ENCODE results near the gene FMNL1. TPM values are rescaled to one million over a fixed set of nuclear protein-coding genes. Genes with fewer than 3 reads are reported as not detected.

Gene FMNL1
- total RNA-seq, 1 donor from 2014 or later: 87.0 TPM

DNA sequence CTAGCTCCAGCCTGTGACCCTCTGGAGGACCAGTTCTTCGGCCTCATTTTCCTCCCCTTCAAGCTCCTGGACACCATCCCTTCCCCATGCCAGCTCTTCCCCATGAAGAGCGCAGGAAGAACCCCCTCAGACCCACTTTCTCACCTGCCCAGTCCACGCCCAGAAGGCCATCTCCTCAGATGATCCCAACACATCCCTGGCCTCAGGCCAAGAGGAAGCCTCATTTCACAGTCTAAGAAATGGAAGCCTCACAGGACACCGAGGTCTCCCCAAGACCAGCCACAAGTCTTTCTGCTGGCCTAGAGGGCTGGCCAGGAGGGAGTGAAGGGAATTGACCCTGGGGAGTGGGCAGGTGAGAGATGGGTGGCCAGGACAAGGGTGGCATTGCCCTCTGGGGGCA, 32.2 kb downstream of the FMNL1 start:
- no peak overlapping the region for H3K27ac ChIP-seq
- DNase-seq: no peak
- H3K9me3 ChIP-seq: no peaks in the 10 kb centered on the region
- no peak for ATAC-seq
- no peak overlapping the region for H3K4me3 ChIP-seq
- no peaks in the 10 kb centered on the region for H3K27me3 ChIP-seq (ENCODE audit: low read depth)
- peaks cover 4% of the 10 kb centered on the region for H3K4me1 ChIP-seq
- TF ChIP-seq, protein P1, sequence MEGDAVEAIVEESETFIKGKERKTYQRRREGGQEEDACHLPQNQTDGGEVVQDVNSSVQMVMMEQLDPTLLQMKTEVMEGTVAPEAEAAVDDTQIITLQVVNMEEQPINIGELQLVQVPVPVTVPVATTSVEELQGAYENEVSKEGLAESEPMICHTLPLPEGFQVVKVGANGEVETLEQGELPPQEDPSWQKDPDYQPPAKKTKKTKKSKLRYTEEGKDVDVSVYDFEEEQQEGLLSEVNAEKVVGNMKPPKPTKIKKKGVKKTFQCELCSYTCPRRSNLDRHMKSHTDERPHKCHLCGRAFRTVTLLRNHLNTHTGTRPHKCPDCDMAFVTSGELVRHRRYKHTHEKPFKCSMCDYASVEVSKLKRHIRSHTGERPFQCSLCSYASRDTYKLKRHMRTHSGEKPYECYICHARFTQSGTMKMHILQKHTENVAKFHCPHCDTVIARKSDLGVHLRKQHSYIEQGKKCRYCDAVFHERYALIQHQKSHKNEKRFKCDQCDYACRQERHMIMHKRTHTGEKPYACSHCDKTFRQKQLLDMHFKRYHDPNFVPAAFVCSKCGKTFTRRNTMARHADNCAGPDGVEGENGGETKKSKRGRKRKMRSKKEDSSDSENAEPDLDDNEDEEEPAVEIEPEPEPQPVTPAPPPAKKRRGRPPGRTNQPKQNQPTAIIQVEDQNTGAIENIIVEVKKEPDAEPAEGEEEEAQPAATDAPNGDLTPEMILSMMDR (IDR thresholded peaks at IDR 0.05): no peak
- intact Hi-C loops (cut with DNase I): no loop called here
- H3K36me3 ChIP-seq: no peaks in the 10 kb centered on the region

DNA sequence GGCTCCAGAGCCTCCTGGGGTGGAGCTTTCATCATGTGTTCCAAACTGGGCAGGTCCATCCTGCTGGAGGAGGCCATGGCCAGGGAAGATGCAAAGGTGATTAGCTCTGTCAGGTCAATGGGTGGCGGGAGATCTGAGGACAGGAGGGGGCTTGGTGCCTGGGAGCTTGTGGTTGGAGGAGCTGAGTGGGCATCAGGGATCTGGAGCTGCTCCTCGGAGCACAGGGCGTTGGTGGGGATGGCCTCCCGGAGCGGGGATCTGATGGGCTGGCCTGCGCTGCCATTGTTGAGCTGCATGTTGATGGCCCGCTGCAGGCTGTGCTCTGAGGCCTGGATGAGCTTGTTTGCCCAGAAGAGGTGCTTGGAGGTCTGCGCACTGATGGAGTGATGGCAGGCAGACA, 33.7 kb downstream of the FMNL1 start:
- H3K36me3 ChIP-seq: no peaks in the 10 kb centered on the region
- ATAC-seq: no peak
- H3K27me3 ChIP-seq (ENCODE audit: low read depth): no peaks in the 10 kb centered on the region
- no peak overlapping the region for H3K27ac ChIP-seq
- TF ChIP-seq, protein P1 (IDR thresholded peaks at IDR 0.05): no peak
- intact Hi-C loops (cut with DNase I): no loop called here
- no peaks in the 10 kb centered on the region for H3K9me3 ChIP-seq
- no peaks in the 10 kb centered on the region for H3K4me1 ChIP-seq
- H3K4me3 ChIP-seq: no peak overlapping the region
- no peak for DNase-seq

DNA sequence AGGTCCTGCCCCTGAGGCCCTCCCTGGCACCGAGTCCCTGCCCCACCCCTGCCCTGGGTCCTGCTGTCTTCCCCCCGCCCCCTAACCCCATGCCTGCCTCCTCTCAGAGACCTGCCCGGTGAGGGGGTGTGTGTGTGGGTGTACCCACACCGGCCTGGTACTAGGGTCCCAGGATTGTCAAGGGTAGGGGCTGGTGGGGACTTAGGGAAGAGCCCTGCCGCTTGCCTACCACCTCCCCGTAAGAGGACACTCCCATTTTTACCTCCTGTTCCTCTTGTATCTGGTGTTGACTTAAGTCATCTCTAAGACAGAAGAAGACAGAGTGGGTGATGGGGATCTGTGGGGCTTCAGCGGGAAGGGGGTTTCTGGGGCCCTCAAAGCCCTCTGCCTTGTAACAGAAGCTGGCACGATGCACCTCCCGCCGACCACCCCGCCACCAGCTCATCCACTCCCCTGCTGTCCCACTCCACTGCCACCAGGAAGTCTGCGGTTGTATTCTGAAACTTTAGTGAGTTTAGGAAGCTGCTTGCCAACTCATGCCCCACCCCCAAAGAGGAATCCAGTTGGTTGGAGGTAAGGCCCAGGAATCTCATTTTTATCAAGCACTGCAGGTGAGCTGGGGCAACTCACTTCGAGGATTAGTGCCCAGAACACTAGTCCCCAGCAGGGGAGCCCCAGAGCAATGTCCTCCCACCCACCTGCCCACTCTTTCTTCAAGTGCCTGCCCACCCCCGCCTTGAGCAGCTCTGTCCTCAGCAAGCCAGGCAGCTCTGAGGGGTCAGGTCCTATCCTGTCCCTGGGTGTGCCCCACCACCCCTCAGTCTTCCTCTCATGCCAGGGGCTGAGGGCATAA, 34.7 kb downstream of the FMNL1 start:
- Histone ChIP-seq H3K27ac (no peak overlapping the region), H3K4me1 (peaks cover 1% of the 10 kb centered on the region), H3K27me3 (ENCODE audit: low read depth) (no peaks in the 10 kb centered on the region), H3K4me3 (no peak overlapping the region), H3K9me3 (no peaks in the 10 kb centered on the region), H3K36me3 (no peaks in the 10 kb centered on the region)
- ATAC-seq (peak in 1 of 2 donors; percentile 8), DNase-seq (no peak)
- TF ChIP-seq, protein P1 (IDR thresholded peaks at IDR 0.05): no peak
- intact Hi-C loops (cut with DNase I): no loop called here

DNA sequence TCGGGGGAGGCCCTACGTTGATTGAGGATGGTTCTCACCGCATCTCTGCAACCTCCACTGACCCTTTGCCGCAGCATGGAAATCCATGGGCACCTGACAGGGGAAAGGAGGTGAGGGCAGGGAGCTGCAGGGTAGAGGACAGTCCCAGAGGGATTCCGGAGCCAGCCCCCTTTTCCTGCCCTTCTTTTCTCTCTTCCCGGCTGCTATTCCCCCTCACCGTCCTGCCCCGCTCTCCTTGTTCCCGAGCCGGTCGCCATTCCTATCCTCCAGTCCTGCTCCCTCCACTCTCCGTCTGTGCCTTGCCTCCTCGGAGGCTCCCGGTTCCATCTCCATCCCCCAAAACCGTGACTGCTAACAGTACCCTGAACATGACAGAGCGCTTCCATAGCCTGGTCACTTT, 35.4 kb downstream of the FMNL1 start:
- Histone ChIP-seq H3K27ac (no peak overlapping the region), H3K4me1 (peaks cover 7% of the 10 kb centered on the region), H3K27me3 (ENCODE audit: low read depth) (no peaks in the 10 kb centered on the region), H3K9me3 (no peaks in the 10 kb centered on the region), H3K36me3 (no peaks in the 10 kb centered on the region), H3K4me3 (no peak overlapping the region)
- no peak for DNase-seq
- intact Hi-C loops (cut with DNase I): no loop called here
- TF ChIP-seq, protein P1 (IDR thresholded peaks at IDR 0.05): no peak
- ATAC-seq: no peak

DNA sequence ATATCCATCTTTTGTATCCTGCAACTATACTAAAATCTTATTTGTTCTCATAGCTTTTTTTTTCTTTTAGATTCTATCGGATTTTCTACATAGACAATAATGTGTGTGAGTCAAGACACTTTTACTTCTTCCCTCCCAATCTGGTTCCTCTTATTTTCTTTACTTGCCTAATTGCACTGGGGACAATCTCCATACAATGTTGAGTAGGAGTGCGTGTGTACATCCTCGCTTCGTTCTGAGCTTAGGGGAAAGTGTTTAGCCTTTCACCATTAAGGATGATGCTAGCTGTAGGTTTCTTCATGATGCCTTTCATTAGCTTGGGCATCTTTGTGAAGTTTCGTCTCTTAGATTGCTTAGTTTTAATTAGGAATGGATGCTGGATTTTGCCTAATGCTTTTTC, 37.3 kb downstream of the FMNL1 start:
- Histone ChIP-seq H3K4me1 (peaks cover 20% of the 10 kb centered on the region), H3K9me3 (no peaks in the 10 kb centered on the region), H3K27me3 (ENCODE audit: low read depth) (no peaks in the 10 kb centered on the region), H3K36me3 (peaks cover 8% of the 10 kb centered on the region), H3K27ac (no peak overlapping the region), H3K4me3 (no peak overlapping the region)
- intact Hi-C loops (cut with DNase I): no loop called here
- ATAC-seq: no peak
- DNase-seq: no peak
- TF ChIP-seq, protein P1 (IDR thresholded peaks at IDR 0.05): no peak

All from lower lobe of right lung (tissue), 2 donors.